A673 (cell line): ENCODE results near the gene GSC. TPM values are rescaled to one million over a fixed set of nuclear protein-coding genes. Genes with fewer than 3 reads are reported as not detected.

Experiments
- BruUV-seq: library from RNA; stranded (reverse); fragments of 400-500 nt; replicated peaks from 2 replicates; lab custom pipeline; 2021; lab: Mats Ljungman, UMichigan
- CTCF ChIA-PET: fragments of 300-600 bp; sonication (Branson Sonifier 250); formaldehyde crosslinking; loops from one replicate; lab custom pipeline; 2022; ENCODE audit warnings: antibody characterized with exemption; lab: Charles Lee
- POLR2A ChIA-PET: fragments of 300-600 bp; sonication (Branson Sonifier 250); formaldehyde crosslinking; loops from one replicate; lab custom pipeline; 2022; ENCODE audit warnings: antibody characterized with exemption; ENCODE audit not compliant: low non-redundant PET; lab: Charles Lee
- DNase-seq: peaks from one replicate; pipeline ENCODE4 v3.0.0-alpha.2; 2015; ENCODE audit warnings: low spot score
- H3K27ac ChIP-seq: fragments of 200-600 bp; sonication (generic); 2 replicates; pipeline ENCODE4 v1.5.1; 2016; ENCODE audit warnings: mixed run types, low read depth, mild to moderate bottlenecking, mixed read lengths, antibody characterized with exemption, low read length; ENCODE audit not compliant: poor library complexity, severe bottlenecking
- H3K27me3 ChIP-seq: fragments of 200-600 bp; sonication (generic); replicated peaks from 2 replicates; pipeline ENCODE4 v1.6.1; 2017; ENCODE audit warnings: mixed run types, low read depth, mild to moderate bottlenecking, mixed read lengths, antibody characterized with exemption, low read length; ENCODE audit not compliant: insufficient read depth, poor library complexity
- H3K36me3 ChIP-seq: fragments of 200-600 bp; sonication (generic); 2 replicates; pipeline ENCODE4 v1.6.1; 2016; ENCODE audit warnings: mixed run types, mild to moderate bottlenecking, mixed read lengths, antibody characterized with exemption, low read length; ENCODE audit not compliant: insufficient read depth, poor library complexity, severe bottlenecking
- H3K4me1 ChIP-seq: fragments of 200-600 bp; sonication (generic); 2 replicates; pipeline ENCODE4 v1.6.1; 2017; ENCODE audit warnings: mixed run types, mild to moderate bottlenecking, mixed read lengths, antibody characterized with exemption, low read length; ENCODE audit not compliant: insufficient read depth, poor library complexity, severe bottlenecking
- H3K4me3 ChIP-seq: fragments of 200-600 bp; sonication (generic); 2 replicates; pipeline ENCODE4 v1.5.1; 2016; ENCODE audit warnings: low read depth, mixed run types, mild to moderate bottlenecking, mixed read lengths, low read length; ENCODE audit not compliant: poor library complexity, severe bottlenecking
- H3K9me3 ChIP-seq: fragments of 200-600 bp; sonication (generic); 2 replicates; pipeline ENCODE4 v1.6.1; 2016; ENCODE audit warnings: mixed run types, low read depth, mild to moderate bottlenecking, mixed read lengths, antibody characterized with exemption, low read length; ENCODE audit not compliant: poor library complexity, severe bottlenecking
- CTCF ChIP-seq: fragments of 300-800, 200-600 bp; sonication (generic); conservative IDR thresholded peaks from 2 replicates; pipeline ENCODE4 v1.5.1; 2017; ENCODE audit warnings: low read depth, mild to moderate bottlenecking, antibody characterized with exemption, low read length, moderate library complexity, mixed read lengths
- EZH2 ChIP-seq: fragments of 200-600 bp; sonication (generic); IDR thresholded peaks from 2 replicates; pipeline ENCODE4 v1.6.1; 2017; ENCODE audit warnings: borderline replicate concordance, low read depth, mild to moderate bottlenecking, mixed read lengths, antibody characterized with exemption, low read length; ENCODE audit not compliant: poor library complexity, severe bottlenecking
- intact Hi-C: fragments of 100-400 bp; cut with micrococcal nuclease; formaldehyde crosslinking; loops from one replicate; pipeline ENCODE4 v1.10.0; 2022; ENCODE audit not compliant: unreplicated experiment
- total RNA-seq: library from RNA; stranded (reverse); gene quantifications from 2 replicates; pipeline ENCODE4 v1.2.3, GENCODE V29; 2021

GSC gene
- total RNA-seq, 1 experiment from 2014 or later = 4.2 TPM

- Histone ChIP-seq H3K4me1 (no peaks in the 10 kb centered on the region), H3K36me3 (no peaks in the 10 kb centered on the region), H3K4me3 (no peak overlapping the region), H3K9me3 (no peaks in the 10 kb centered on the region), H3K27ac (no peak overlapping the region), H3K27me3 (no peaks in the 10 kb centered on the region)
- ChIA-PET CTCF (no interaction called here), POLR2A (interaction anchor here (0.6 kb wide), 1 partner anchor 30 kb away, joined by 6 read pairs; no protein-coding TSS in a partner anchor)
- BruUV-seq = no TSS peak
- TF ChIP-seq EZH2 (no peak), CTCF (no peak)
- no peak for DNase-seq
- intact Hi-C loops = no loop called here
Measured at GRCh38 chr14:94752591-94753436, 17.1 kb downstream of the GSC start.

- TF ChIP-seq EZH2 = no peak
- TF ChIP-seq CTCF = no peak
- Histone ChIP-seq H3K36me3 (no peaks in the 10 kb centered on the region), H3K27me3 (no peaks in the 10 kb centered on the region), H3K4me3 (no peak overlapping the region), H3K27ac (no peak overlapping the region), H3K9me3 (no peaks in the 10 kb centered on the region), H3K4me1 (no peaks in the 10 kb centered on the region)
- intact Hi-C loops = no loop called here
- no TSS peak for BruUV-seq
- CTCF ChIA-PET = no interaction called here
- DNase-seq = no peak
- POLR2A ChIA-PET = no interaction called here
Measured at GRCh38 chr14:94751956-94752355, 18.0 kb downstream of the GSC start.

GRCh38 chr14:94751321-94751720, 18.6 kb downstream of the GSC start:
- no peaks in the 10 kb centered on the region for H3K36me3 ChIP-seq
- H3K27ac ChIP-seq = no peak overlapping the region
- no peaks in the 10 kb centered on the region for H3K4me1 ChIP-seq
- ChIA-PET CTCF (no interaction called here), POLR2A (no interaction called here)
- no peak for DNase-seq
- intact Hi-C loops = no loop called here
- no peaks in the 10 kb centered on the region for H3K9me3 ChIP-seq
- H3K4me3 ChIP-seq = no peak overlapping the region
- BruUV-seq = no TSS peak
- TF ChIP-seq EZH2 (no peak), CTCF (no peak)
- H3K27me3 ChIP-seq = no peaks in the 10 kb centered on the region
